CD4-positive, alpha-beta T cell (primary cell): ENCODE data around the gene REC114. TPM values are rescaled to one million over a fixed set of nuclear protein-coding genes. Genes with fewer than 3 reads are reported as not detected.

Source experiments
- ATAC-seq: fragments of 200-7000 bp; cut with Tn5 transposase; one replicate; pipeline ENCODE4 v1.10.0; 2022; ENCODE audit warnings: mild to moderate bottlenecking; ENCODE audit not compliant: poor library complexity
- CTCF ChIA-PET: fragments of 350-600 bp; sonication (Branson Sonifier 250); formaldehyde crosslinking; loops from one replicate; lab custom pipeline; 2021; ENCODE audit warnings: antibody characterized with exemption, inconsistent platforms; lab: Charles Lee
- POLR2A ChIA-PET: fragments of 350-600 bp; sonication (Branson Sonifier 250); formaldehyde crosslinking; loops from one replicate; lab custom pipeline; 2021; ENCODE audit warnings: antibody characterized with exemption, inconsistent platforms; lab: Charles Lee
- DNase-seq, 14 experiments: peaks; one replicate each; pipeline ENCODE4 v3.0.0-alpha.2; 2013 to 2020; ENCODE audit warnings: mixed read lengths in 2 of 14
- H3K27ac ChIP-seq, 2 donors: one replicate each; pipeline versions ENCODE4 v1.5.1 to v1.7.0; 2013; ENCODE audit warnings: low read length in 2 of 2, low read depth in 1 of 2, mild to moderate bottlenecking in 1 of 2
- H3K27me3 ChIP-seq, 2 experiments: 1 replicate in 1 of 2; 2 replicates in 1 of 2; pipeline versions ENCODE4 v1.6.1 to v1.7.0; 2013; ENCODE audit warnings: low read length in 2 of 2, control low read depth in 1 of 2, mild to moderate bottlenecking in 1 of 2, moderate library complexity in 1 of 2; ENCODE audit not compliant: insufficient read depth in 2 of 2, control insufficient read depth in 1 of 2
- H3K36me3 ChIP-seq: one replicate; pipeline ENCODE4 v1.6.1; 2013; ENCODE audit warnings: low read length, control low read depth; ENCODE audit not compliant: insufficient read depth
- H3K4me1 ChIP-seq: one replicate; pipeline ENCODE4 v1.6.1; 2013; ENCODE audit warnings: low read length, control low read depth; ENCODE audit not compliant: insufficient read depth
- H3K4me3 ChIP-seq: one replicate; pipeline ENCODE4 v1.5.1; 2013; ENCODE audit warnings: mild to moderate bottlenecking, low read length, moderate library complexity
- H3K9me3 ChIP-seq, 2 experiments: 1 replicate in 1 of 2; 2 replicates in 1 of 2; pipeline versions ENCODE4 v1.6.1 to v1.7.0; 2013; ENCODE audit warnings: low read length in 2 of 2, mild to moderate bottlenecking in 2 of 2, control low read depth in 1 of 2, moderate library complexity in 1 of 2; ENCODE audit not compliant: control insufficient read depth in 1 of 2, insufficient read depth in 1 of 2
- H3K27ac Mint-ChIP-seq: one replicate; pipeline ENCODE4 v1.8.0; 2020; ENCODE audit warnings: mixed read lengths
- H3K27me3 Mint-ChIP-seq: one replicate; pipeline ENCODE4 v1.8.0; 2021; ENCODE audit warnings: mixed read lengths
- H3K36me3 Mint-ChIP-seq: one replicate; pipeline ENCODE4 v1.8.0; 2021; ENCODE audit warnings: low read depth, mixed read lengths
- H3K4me1 Mint-ChIP-seq: one replicate; pipeline ENCODE4 v1.8.0; 2021; ENCODE audit warnings: low read depth, mixed read lengths
- H3K4me3 Mint-ChIP-seq: one replicate; pipeline ENCODE4 v1.8.0; 2020; ENCODE audit warnings: mild to moderate bottlenecking, mixed read lengths
- H3K9me3 Mint-ChIP-seq: one replicate; pipeline ENCODE4 v1.8.0; 2020; ENCODE audit warnings: mixed read lengths
- CTCF ChIP-seq: fragments of 200-600 bp; IDR thresholded peaks from one replicate; pipeline ENCODE4 v1.8.0; 2022; ENCODE audit warnings: antibody characterized with exemption, mild to moderate bottlenecking
- intact Hi-C, 2 experiments: fragments of 100-400 bp; cut with DNase I in 1 of 2; cut with micrococcal nuclease in 1 of 2; formaldehyde crosslinking; loops; one replicate each; pipeline versions ENCODE4 v1.15.1 to v1.9.0; 2023 to 2025; cut with DNase I, micrococcal nuclease
- total RNA-seq, 174 experiments: library from RNA in 2 of 174; stranded (reverse) in 2 of 174; gene quantifications; one replicate each; pipeline ENCODE4 v1.2.3 and lab custom pipeline; 2021 to 2026

Gene REC114
- total RNA-seq, 2 experiments from 2014 or later = not detected

- H3K9me3 ChIP-seq = no peaks in the 10 kb centered on the region
- H3K27ac ChIP-seq = no peak overlapping the region
- Mint-ChIP-seq H3K4me3 (no peak overlapping the region), H3K27ac (no peak overlapping the region), H3K9me3 (no peaks in the 10 kb centered on the region), H3K4me1 (peaks cover 38% of the 10 kb centered on the region), H3K27me3 (no peaks in the 10 kb centered on the region), H3K36me3 (peaks cover 6% of the 10 kb centered on the region)
- H3K4me1 ChIP-seq = peaks cover 12% of the 10 kb centered on the region
- H3K36me3 ChIP-seq = no peaks in the 10 kb centered on the region
- ChIA-PET POLR2A (interaction anchor here (0.6 kb wide), 1 partner anchor 253 kb away, joined by 3 read pairs; no protein-coding TSS in a partner anchor), CTCF (interaction anchor here (0.8 to 2.0 kb wide), 2 partner anchors 25 to 31 kb away, joined by 3 to 8 read pairs; no protein-coding TSS in a partner anchor)
- no peaks in the 10 kb centered on the region for H3K27me3 ChIP-seq
- TF ChIP-seq CTCF = no peak
- no peak for DNase-seq
- intact Hi-C loops = no loop called here
- H3K4me3 ChIP-seq = no peak overlapping the region
- no peak for ATAC-seq
Observed at GRCh38 chr15:73605759-73606436, 162.9 kb downstream of the REC114 start.

- TF ChIP-seq CTCF = no peak
- no peaks in the 10 kb centered on the region for H3K9me3 Mint-ChIP-seq
- Histone ChIP-seq H3K9me3 (no peaks in the 10 kb centered on the region), H3K36me3 (no peaks in the 10 kb centered on the region), H3K4me3 (no peak overlapping the region), H3K27ac (no peak overlapping the region), H3K4me1 (peaks cover 9% of the 10 kb centered on the region), H3K27me3 (no peaks in the 10 kb centered on the region)
- ATAC-seq (no peak), DNase-seq (no peak)
- peaks cover 45% of the 10 kb centered on the region for H3K4me1 Mint-ChIP-seq
- intact Hi-C loops = no loop called here
- no peak overlapping the region for H3K27ac Mint-ChIP-seq
- ChIA-PET POLR2A (no interaction called here), CTCF (interaction anchor here (2.0 kb wide), 1 partner anchor 29 kb away, joined by 8 read pairs; no protein-coding TSS in a partner anchor)
- peaks cover 11% of the 10 kb centered on the region for H3K36me3 Mint-ChIP-seq
- H3K4me3 Mint-ChIP-seq = no peak overlapping the region
- H3K27me3 Mint-ChIP-seq = no peaks in the 10 kb centered on the region
Observed at GRCh38 chr15:73607405-73607804, 164.4 kb downstream of the REC114 start.

- Histone ChIP-seq H3K4me3 (no peak overlapping the region), H3K4me1 (peaks cover 4% of the 10 kb centered on the region), H3K27ac (no peak overlapping the region), H3K9me3 (no peaks in the 10 kb centered on the region), H3K36me3 (no peaks in the 10 kb centered on the region), H3K27me3 (no peaks in the 10 kb centered on the region)
- no peak for TF ChIP-seq CTCF
- POLR2A ChIA-PET = no interaction called here
- intact Hi-C loops = no loop called here
- DNase-seq (no peak), ATAC-seq (no peak)
- Mint-ChIP-seq H3K9me3 (no peaks in the 10 kb centered on the region), H3K27me3 (no peaks in the 10 kb centered on the region), H3K4me1 (peaks cover 48% of the 10 kb centered on the region), H3K27ac (no peak overlapping the region), H3K4me3 (no peak overlapping the region), H3K36me3 (peaks cover 11% of the 10 kb centered on the region)
- CTCF ChIA-PET = no interaction called here
Observed at GRCh38 chr15:73607843-73608242, 164.9 kb downstream of the REC114 start.
